Stimulated activated CD8-positive, alpha-beta memory T cell treated with anti-CD3 and anti-CD28 coated beads, Interleukin-7, amount 100 ng/mL, for 24 hours (primary cell): ENCODE data around the gene PYCR2.
"Not testable (repeated sequence)": the region's sequence is repeated elsewhere in the genome, so short reads cannot be mapped to it uniquely, and the experiment has no call there.

Source experiments
- DNase-seq: peaks from one replicate; pipeline ENCODE4 v3.0.0-alpha.2; 2020; ENCODE audit warnings: low read depth

The PYCR2 gene

GRCh38 chr1:225942574-225942973 is 18.5 kb upstream of the PYCR2 start:
- no peak for DNase-seq

GRCh38 chr1:225941942-225942222 is 17.8 kb upstream of the PYCR2 start:
- DNase-seq: no peak

- no peak for DNase-seq
These were observed 17.3 kb upstream of the PYCR2 start, which contains the start of gene LEFTY2 for GRCh38 chr1:225941187-225941941. Gene LEFTY2 (minus strand): TSS chr1:225941220. CDS start chr1:225941140, 80 bp downstream.

DNA sequence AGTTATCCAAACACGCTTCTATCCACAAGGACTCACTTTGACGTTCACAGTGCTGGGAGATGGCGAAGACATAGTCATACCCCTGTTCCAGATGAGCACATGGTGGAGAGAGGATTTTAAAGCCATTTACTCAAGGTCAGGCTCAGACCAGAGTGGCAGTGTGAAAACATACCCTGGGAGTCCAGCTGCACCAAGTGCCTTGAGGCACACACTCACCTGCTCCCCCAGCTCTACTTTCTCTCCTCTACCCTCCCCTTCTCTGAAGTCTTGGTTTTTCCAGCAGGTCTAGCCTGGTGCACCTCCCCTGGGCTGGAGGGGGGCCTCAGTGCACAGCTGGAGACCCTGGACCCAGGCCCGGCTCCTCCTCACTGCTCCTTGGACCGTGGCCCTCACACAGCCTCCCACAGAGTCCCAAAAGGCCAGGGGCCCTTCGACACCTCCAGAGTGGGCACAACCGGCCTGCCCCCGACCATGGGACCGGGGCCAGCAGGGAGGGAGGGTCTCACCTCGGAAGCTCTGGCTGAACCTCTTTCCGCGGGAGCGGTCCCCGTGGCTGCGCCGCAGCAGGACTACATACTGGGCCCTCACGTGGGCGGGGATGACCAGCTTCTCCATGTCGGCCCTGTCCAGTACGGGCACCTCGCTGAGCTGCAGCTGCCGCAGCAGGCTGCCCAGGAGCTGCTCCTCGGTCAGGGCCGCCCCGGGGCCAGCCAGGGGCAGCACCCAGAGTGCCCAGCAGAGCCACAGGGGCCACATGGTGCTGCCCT is 16.5 kb upstream of the PYCR2 start:
- no peak for DNase-seq

DNA sequence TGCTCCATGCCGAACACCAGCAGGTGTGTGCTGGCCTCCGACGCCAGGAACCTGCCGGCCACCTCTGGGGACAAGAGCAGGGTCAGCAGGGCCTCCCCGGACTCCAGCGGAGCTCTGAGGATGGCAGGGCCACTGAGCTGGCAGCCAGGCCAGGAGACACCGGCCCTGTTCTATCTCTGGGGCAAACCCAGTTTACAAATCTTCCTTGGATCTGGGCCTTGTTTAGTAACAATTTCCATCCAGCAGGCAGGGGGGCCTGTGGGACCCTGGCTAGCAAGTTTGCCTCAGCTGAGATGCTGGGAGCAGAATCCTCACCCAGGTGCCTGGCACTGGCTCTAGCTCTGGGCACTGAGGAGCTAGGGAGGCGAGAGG is 15.9 kb upstream of the PYCR2 start:
- not testable (repeated sequence) for DNase-seq

DNA sequence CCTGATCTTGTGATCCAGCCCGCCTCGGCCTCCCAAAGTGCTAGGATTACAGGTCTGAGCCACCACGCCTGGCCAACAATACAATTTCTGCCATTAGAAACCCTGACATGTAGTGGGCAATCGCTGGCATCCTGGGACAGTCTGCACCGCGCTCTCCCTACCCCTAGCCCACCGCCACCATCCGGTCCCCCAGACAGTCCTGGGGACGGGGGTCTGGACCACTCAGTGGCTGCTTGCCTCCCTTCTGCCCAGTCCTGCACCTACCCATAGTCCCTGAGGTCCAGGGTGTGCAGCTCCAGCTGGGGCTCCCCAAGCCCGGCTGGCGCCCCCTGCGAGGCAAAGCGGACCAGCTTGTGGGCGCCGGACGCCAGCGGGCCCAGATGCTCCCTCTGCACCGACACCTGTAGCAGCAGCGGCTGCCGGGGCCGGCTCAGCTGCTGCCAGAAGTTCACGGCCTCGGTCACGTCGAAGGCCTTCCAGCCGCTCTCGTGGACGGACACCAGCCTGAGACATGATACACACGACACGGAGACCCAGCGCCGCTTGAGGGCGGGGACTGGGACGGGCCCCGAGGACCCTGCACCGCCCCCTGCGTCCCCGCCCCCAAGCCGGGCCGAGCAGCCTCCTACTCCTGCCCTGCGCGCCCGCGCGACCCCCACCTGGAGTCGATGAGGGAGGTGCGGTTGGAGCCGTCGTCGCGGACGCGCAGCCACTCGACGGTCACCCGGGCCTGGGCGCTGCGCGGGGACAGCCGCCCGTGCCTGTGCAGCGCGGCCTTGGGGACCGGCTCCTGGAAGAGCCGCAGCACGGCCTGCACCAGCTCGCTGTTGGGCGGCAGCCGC is 15.3 kb upstream of the PYCR2 start:
- not testable (repeated sequence) for DNase-seq

GRCh38 chr1:225937048-225937968 is 13.3 kb upstream of the PYCR2 start:
- DNase-seq: no peak

DNA sequence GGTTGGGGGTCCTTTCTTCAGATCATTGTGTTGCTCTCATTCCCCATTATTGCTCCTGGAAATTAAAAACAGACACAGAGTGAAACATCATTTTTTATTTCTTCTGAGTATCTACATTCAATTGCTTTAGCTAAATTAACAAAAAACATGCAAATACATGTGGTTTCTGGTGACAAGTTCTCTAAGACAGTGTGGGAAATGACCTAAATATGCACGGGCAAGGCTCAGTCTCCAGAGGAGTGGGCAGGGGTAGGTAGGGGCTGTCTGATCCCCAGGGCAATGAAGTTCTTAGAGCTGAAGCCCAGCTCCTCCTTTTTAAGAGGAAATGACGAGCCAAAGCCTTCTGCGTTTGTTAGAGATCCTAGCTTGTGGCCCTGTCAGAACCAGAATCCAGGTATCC is 12.5 kb upstream of the PYCR2 start:
- no peak for DNase-seq

DNA sequence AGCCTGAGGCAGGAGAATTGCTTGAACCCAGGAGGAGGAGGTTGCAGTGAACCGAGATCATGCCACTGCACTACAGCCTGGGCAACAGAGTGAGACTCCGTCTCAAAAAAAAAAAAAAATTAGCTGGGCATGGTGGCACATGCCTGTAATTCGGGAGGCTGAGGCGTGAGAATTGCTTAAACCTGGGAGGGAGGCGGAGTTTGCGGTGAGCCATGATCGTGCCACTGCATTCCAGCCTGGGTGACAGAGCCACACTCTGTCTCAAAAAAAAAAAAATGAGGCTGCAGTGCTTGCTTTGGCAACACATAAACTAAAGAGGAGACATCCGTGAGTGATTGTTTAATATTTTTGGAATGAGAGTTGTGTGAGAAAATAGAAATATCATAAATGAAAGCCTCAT is 12.0 kb upstream of the PYCR2 start:
- not testable (repeated sequence) for DNase-seq

DNA sequence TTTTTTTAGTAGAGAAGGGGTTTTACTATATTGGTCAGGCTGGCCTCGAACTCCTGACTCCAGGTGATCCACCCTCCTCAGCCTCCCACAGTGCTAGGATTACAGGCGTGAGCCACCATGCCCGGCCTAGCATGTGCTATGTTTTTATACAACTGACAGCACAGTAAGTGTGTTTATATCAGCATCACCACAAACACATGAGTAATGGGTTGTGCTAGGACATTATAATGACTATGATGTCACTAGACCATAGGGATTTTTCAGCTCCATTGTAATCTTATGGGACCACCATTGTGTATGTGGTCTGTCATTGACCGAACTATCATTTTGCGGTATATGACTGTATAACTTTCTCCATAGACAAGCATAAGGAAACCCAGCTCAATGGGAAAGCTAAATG is 10.7 kb upstream of the PYCR2 start:
- DNase-seq: no peak

DNA sequence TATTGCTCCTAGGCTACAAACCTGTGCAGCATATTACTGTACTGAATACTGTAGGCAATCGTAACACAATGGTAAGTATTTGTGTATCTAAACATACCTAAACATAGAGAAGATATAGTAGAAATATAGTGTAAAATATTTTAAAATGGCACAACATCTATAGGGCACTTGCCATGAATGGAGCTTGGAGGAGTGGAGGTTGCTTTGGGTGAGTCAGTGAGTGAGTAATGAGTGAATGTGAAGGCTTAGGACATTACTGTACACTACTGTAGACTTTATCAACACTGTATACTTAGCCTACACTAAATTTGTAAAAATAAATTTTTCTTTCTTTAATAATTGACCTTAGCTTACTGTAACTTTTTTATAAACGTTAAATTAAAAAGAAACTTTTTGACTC is 9.0 kb upstream of the PYCR2 start:
- DNase-seq: no peak

DNA sequence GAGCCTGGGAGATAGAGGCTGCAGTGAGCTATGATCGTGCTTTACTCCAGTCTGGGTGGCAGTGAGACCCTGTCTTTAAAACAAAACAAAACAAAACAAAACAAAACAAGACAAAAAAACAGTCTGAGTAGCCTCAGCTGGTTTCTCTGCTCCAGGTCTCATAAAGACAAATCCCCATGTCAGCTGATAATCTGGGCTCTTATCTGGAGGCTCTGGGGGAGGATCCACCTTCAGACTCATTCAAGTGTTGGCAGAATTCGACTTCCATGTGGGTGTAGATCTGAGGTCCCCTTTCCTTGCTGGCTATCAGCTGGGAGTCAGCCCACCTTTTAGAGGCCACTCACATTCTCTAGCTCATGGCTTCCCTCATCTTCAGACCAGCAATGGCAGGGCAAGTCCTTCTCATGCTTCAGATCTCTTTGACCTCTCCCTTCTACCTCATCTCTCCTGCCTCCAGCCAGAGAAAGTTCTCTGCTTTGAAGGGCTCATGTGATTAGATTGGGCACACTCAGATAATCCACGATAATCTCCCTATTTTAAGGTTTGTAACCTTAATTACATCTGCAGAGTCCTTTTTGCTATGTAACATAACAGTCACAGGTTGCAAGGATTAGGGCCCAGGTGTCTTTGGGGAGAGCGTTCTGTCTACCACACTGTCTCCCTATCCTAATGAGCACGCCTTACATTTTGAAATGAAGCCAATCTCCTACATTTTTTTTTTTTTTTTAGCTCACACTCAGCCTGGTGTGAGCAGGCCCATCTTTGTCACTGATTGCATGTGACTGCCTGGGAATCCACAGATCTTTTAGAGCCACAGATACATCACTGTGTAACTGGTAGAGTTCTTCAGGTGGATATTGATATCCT is 7.5 kb upstream of the PYCR2 start:
- no peak for DNase-seq

DNA sequence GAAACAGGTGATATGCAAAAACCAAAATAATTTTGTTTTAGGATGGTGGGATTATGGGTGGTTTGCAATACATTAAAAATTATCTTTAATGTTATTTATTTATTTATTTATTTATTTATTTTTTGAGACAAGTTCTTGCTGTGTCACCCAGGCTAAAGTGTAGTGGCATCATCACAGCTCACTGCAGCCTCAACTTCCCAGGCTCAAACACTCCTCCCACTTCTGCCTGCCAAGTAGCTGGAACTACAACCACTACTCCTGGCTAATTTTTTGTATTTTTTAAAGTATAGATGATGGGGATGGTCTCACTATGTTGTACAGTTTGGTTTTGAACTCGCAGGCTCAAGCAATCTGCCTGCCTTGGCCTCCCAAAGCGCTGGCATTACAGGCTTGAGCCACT is 6.5 kb upstream of the PYCR2 start:
- DNase-seq: no peak

- DNase-seq: not testable (repeated sequence)
These were observed 5.4 kb upstream of the PYCR2 start for GRCh38 chr1:225929462-225929861.

GRCh38 chr1:225928186-225929175 is 4.4 kb upstream of the PYCR2 start:
- DNase-seq: no peak

- DNase-seq: no peak
These were observed 2.6 kb upstream of the PYCR2 start for GRCh38 chr1:225926551-225927113.

DNA sequence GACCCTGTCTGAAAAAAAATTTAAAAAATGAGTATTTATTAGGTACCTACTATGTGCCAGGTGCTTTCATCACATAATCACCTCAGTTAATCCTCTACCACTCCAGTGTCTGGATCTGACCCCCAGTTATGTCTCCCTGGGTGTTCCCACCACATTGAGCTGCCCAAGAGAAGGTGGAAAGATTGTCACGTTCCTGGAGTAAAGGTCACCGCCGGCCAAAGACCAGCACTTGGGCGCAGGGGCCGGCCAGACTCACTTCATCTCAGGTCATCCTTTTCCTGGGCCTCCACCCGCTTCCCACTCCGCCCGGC is 714 bp downstream of the PYCR2 start:
- DNase-seq: no peak

GRCh38 chr1:225921734-225922709 is 2.0 kb downstream of the PYCR2 start:
- no peak for DNase-seq
